SW 1271 (cell line): ENCODE measurements around the gene RNF212B.
A peak's percentile ranks its signal among the peaks of the same experiment; 100 is the strongest.

ENCODE experiments used
- DNase-seq, 2 experiments: peaks; one replicate each; lab custom pipeline; 2025; lab: John Stamatoyannopoulos, UW

RNF212B gene

DNA sequence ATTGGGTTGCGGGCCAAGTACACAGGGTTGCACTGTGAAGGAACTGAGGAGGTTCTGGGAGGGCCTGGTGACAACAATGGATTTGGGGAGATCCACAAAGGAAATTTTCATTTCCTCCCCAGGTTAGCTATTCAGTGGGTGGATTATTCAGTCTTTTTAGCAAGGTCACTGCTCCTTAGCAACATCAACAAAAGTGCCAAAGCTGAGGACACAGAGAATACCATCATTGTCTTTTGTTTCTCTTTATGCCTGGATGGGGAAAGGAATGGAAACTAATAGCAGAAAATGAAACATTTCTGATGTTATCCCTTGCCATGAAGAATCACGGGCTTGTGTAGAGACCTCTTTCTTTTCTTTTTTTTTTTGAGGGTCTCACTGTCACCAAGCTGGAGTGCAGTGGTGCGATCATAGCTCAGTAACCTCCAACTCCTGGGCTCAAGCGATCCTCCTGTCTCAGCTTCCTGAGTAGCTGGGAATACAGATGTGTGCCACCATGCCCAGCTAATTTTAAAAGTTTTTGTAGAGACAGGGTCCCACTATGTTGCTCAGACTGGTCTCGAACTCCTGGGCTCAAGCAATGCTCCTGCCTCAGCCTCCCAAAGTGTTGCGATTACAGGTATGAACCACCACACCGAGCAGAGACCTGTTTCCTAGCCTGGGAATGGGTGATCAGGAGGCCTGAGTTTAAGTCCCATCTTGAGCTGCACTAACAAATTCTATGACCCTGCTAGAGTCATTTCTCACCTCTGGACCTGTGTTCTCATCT lies 58.5 kb downstream of the RNF212B start:
- no peak for DNase-seq

DNA sequence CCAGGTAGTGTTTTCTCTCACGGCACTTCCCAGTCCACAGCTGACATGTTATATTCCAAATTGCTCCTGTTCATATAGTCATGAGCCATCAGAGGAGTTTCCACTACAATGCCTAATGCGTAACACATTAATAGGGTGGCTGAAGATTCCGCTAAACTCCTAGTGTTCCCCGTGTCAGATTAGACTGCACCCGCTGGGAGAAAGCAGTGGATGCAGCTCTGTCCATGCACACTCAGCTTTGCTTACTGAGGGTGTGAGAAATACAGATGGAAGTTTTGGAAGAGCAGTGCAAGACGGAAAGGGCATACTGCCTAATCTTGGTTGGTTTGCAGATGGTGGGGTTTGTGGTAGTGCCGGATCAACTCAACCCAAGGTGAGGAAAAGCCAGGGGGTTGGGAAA lies 59.4 kb downstream of the RNF212B start:
- DNase-seq: no peak

DNA sequence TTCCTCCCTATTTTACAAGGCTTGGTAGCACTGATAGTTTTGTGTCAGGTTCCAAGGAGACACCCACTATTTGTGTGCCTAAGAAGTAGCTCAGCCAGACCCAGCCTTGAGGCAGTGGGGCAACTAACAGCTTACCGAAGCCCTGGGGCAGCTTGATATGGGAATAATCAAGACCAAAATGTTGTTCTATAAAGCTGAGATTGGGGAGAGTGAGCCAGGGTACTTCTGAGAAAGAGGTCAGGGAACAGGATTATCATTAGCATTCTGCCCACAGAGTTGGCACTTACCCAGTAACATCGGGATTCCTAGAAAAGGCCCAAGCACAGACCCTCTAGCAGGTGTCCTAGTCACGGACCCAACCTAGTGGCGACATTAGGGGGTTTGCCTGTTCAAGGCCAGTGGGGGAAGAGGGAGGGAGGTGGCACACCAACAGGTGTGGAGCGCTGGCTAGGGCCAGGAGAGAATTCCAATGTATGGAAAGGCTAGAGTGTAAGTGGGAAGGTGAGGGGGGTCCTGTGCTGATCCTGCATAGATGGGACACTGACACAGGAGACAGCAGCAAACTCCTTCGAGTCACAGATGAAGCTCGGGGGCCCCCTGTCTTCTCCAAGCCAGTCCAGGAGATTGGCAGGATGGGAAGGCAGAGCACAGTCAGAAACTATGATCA lies 60.0 kb downstream of the RNF212B start:
- no peak for DNase-seq

DNA sequence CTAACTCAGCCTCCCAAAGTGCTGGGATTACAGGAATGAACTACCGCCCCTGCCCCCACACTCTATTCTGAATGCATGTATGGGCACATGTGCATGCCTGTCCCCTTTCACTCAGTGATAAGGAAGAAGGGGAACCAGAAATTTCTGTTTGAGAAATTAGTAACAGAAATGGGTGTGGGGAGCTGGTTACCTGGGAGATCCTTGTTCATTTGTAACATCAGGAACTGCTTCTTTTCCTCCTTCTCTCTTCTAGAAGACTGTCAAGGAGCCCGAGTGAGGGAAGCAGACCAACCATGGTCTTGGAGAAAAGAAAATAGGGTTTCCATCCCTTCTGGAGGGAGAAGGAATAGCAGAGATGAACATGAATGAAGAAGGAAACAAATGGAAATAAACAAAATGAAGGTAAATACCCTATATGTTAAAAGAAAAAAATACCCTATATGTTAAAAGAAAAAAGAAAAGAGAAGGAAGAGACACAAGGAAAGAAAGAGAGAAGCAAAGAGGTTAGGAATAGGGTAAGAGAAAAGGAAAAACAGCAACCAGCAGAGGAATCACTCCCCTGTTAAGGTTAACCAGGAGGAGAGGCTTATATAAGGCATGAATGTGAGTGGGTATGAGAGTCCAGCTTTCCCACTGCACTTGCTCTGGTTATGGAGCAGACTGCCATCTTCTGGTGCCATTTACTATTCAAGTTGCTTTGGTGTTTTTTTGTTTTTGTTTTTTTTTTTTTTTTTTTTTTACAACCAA lies 61.6 kb downstream of the RNF212B start:
- DNase-seq: peak in 1 of 2 experiments; percentile 62

DNA sequence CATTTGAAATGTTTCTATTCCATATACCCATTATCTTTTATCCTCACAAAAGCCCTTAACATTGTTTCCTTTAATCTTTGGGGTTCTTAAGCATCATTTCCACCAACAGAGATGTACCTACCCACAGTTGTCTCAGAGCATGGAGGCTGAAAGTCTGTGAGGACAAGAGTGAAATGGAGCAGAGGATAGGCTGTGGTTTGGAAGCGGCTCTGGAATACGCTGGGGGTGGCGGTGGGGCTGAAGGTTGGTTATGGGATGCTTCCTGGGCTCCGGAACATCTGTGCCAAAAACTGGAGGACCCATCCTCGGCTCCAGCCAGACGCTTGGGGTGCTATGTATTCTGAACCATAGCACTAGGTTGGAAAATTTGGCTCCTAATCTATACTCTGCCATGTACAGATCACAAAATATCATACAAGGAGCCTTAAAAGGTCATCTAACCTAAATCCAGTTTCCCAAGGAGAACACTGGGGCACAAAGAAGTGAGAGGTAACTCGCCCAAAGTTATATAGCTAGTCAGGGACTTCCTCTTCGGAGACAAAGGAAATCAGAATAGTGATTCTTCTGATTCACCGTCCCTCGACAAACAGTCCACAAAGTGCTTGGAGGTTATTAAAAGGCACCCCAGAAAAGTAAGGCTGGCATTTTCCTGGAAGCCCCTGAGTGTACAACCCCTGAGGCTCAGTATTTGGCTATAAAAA lies 62.4 kb downstream of the RNF212B start:
- no peak for DNase-seq

DNA sequence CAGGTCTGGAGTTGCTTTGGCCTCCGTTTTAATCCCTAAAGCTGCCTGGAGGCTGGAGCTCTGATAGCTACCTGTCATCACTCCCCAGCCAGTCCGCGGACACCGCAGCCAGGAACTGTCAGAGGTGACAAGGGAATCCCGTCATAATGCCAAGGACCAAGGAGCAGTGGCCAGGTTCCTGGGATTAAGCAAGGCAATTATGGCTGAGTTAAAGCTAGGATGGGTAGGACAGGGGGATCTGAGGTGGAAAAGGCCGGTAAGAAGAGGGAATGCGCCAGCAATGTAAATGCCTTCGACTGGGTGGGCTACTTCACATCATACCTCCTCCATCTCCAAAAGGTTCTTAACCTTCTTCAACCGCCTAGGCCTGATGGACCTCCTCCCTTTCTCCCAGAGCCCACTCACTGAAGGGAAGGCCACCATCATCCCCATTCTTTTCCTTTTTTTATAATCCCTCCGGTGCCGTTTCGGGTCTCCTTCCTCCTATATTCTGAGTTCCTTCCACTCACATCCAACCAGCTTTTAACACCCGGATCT lies 63.0 kb downstream of the RNF212B start:
- DNase-seq: no peak

DNA sequence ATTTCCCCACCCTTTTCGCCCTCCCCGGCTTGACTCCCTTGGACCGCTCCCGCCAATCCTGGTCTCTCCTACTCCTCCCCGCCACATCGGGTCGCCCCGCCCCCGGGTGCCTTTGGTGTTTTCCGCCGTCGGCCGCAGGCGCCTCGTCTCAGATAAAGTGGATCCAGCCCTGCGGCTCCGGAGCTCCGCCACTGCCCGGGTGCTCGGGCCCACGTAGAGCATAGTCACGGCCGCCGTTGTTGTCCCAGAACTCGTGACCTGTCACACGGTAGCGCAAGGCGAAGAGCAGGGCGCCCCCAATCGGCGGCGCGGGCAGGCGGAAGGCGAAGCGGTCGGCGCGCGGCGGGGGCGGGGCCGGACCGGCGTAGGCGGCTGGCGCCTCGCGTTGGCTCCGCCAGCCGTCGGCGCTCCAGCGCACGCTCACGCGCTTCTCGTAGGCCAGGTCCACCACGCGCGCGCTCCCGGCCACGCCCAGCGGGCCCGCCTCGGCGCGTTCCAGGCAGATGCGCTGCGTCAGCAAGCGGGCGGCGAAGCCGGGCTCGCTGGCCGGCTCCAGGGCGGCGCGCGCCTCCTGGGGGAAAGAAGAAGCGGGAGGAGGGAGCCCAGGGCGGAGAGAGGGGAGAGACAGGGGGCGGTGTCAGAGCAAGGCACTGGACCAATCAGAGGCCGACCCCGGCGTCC lies 63.7 kb downstream of the RNF212B start:
- DNase-seq: peak; percentile 88 to 97

DNA sequence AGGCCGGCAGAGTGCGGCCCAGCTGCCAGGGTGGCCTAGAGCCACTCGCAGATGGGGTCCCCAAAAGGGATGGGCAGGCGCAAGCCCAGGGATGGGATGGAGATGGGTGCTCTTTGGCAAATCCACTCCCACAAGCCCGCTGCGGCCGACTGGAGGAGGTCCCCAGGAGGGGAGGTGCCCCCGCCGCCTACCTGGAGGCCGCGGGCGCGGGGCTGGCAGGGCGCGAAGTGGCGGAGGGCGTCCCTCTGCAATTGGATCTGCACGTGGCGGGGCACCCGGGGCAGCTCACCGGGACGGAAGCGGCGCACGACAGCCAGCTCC lies 64.2 kb downstream of the RNF212B start:
- DNase-seq: no peak

DNA sequence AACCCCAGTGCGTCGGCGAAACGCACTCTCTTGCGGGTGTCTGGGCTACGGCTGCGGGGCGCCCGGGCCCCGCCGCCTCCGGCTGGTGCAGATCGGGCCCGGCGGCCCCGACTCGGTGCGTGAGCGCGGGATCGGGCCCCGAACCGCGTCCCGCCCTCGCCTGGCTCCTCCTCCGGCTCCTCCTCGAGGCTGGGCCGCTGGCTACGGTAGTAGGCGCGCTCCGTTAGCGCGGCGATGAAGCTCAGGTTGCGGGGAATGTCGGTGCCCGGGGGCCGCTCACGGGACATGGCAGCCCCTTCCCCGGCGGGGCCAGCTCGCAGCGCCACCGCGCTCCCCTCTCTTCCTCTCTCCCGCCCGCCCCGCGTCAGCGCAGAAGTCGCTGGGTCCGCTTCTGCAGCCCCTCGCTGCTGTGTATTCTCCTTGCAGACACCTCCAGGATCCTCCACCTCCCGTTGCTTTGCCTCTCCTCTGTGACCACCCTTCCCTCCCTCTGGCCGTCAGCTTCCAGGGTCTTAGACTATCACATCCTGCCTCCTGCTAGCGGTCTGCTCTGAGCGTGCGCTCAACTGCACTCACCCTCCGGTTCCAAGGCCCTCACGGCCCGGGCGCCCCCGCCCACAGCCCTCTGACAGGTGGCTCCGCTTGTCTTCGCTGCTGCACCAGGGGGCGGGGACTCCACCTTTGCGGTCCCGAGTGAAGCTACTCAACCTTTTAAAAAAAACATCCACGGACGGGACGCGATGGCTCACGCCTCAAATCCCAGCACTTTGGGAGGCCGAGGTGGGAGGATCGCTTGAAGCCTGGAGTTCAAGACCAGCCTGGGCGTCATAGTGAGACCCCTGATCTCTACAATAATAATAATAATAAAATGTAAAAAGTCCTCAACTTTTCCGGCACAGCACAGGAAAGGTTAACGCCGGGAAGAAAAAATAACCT lies 64.8 kb downstream of the RNF212B start, which contains the start of gene PPP1R3E:
TSS of gene PPP1R3E (minus strand) at position 570 of the 936 bp plus-strand sequence. CDS start at position 287, 283 bp downstream.
- DNase-seq: peak; percentile 31 to 48

DNA sequence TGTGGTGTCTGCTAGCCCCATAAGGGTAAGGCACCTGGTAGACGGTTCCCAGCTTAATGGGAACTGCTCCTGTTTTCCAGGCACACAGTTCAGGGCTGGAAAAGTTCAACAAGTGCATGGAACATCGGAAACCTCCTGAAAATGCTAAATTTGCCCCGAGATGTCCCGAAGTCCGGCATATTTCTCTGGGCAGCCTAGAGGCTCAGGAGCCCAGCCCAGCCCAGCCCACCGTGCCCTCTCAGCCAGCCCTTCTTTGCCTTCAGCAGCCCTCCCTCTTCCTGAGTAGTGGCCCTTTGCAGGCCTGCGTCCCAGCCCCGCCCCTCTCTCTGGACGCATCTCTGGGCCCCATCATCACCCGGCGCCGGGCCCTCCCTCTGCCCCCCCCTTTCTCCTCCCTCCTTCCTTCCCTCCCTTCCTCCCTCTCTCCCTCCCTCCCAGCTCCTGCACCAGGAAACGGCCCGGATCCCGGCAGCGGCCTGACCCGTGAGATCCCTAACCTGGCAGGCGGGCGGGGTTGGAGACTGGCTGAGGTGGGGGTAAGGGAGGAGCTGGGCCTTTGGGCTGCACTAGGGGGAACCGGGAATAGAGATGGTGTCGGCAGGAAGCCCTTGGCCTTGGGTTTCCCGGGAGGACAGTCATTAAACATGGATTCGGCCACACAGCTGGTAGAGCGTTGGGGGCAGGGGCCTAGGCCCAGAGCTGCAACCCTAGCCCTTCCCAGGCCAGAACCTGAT lies 68.8 kb downstream of the RNF212B start, which contains the start of gene BCL2L2:
TSS of gene BCL2L2 (plus strand) at position 422 of the 734 bp plus-strand sequence. CDS start 935 bp downstream, outside the sequence.
- peak; percentile 46 to 93 for DNase-seq

DNA sequence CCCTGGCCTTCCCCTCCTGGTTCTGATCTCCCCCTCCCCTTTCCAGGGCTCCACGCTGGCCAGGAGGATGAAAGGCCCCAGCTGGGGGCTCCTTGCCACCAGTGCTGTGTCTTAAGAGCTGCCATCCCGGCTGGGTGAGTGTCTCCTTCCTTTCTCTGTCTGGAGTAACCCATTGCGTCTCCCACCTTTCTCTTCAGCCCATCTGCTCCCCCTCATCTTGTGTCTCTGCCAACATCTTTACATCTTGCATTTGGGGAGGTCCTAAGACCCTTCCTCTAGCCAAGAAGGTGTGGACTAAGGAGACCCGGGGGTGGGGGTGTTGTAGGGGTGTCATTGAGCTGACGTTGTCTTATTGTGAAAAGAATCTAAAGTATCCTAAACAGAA lies 69.4 kb downstream of the RNF212B start:
- DNase-seq: no peak

DNA sequence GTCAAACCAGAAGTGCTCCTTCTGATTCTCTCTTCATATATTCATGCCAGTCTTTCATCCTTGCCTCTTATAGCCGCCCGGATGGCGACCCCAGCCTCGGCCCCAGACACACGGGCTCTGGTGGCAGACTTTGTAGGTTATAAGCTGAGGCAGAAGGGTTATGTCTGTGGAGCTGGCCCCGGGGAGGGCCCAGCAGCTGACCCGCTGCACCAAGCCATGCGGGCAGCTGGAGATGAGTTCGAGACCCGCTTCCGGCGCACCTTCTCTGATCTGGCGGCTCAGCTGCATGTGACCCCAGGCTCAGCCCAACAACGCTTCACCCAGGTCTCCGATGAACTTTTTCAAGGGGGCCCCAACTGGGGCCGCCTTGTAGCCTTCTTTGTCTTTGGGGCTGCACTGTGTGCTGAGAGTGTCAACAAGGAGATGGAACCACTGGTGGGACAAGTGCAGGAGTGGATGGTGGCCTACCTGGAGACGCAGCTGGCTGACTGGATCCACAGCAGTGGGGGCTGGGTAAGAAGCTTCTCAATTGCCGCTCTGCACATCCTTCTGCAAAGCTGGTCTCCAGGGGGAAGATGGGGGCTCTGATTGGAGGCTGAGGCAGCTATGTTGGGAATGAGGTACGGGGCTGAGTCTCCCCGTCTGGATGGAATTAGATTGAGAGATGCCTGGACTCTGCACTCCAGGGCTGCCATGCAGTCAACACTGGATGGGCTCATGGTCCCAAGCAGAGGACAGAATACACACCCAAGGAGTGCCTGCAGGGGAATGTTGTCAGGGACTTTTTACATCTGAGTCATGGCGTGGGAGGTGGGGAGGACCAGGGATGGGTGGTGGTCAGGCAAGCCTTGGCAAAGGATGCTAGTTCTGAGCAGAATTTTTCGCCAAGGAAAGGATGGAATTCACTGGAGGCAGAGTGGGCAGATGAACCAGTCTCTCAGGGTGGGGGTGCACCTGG lies 70.2 kb downstream of the RNF212B start:
- no peak for DNase-seq

DNA sequence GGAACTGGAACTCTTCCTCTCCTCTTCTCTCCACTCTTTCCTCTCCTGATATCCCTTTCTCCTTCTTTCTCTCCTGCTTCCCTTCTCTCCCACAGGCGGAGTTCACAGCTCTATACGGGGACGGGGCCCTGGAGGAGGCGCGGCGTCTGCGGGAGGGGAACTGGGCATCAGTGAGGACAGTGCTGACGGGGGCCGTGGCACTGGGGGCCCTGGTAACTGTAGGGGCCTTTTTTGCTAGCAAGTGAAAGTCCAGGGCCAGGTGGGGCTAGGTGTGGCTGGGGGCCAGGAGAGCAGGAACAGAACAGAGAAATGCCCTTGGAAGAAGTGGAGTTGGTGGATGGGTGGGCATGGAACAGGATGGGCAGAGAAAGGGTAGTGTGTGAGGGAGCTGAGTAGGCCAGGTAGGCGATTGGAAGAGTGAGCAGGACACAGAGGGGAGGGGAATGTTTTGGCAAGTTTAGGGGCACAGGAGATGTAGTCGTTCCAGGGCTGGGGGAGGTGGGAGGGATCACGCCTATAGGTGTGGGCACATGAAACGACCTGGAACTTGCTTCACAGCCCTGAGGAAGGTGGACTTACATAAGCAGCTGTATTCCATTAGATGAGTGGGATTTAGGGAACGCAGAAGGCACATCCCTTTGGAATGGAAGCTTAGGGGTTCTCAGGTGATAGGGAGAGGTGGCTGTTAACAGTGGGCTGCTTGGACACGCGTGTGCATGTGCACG lies 71.1 kb downstream of the RNF212B start:
- DNase-seq: no peak

DNA sequence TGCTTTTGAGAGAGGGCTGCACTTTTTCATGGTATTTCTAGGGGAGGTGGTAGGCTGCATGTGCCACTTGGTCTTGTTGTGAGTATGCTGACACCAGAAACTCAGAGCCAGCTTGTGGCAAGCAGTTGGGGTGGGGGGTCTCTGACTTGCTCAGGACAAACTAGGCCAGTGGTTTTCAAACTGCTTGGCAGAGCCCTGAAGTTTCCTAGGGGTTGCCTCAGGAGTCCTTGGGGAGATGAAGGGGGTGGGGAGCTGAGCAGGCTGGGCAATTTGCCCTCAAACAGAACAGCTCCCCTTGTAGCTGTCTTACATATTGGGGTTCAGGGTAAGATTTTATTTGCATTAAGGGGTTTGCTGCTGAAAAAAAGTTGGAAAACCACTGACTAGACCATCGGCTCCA lies 72.8 kb downstream of the RNF212B start:
- DNase-seq: no peak

DNA sequence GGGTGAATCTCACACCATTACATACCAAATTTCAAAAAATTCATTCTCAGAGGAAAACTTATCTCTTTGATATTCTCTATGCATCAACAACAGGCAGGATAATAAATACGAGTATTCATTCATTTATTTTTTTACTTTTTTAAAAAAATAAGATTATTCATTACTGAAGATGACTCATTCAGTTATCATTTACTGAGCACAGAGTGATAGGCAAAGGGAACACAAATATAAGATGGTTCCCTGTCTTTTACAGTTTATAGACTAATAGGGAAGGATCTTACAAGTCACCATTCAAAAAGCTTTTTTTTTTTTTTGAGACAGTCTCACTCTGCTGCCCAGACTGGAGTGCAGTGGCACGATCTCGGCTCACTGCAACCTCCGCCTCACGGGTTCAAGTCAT lies 78.6 kb downstream of the RNF212B start:
- no peak for DNase-seq

DNA sequence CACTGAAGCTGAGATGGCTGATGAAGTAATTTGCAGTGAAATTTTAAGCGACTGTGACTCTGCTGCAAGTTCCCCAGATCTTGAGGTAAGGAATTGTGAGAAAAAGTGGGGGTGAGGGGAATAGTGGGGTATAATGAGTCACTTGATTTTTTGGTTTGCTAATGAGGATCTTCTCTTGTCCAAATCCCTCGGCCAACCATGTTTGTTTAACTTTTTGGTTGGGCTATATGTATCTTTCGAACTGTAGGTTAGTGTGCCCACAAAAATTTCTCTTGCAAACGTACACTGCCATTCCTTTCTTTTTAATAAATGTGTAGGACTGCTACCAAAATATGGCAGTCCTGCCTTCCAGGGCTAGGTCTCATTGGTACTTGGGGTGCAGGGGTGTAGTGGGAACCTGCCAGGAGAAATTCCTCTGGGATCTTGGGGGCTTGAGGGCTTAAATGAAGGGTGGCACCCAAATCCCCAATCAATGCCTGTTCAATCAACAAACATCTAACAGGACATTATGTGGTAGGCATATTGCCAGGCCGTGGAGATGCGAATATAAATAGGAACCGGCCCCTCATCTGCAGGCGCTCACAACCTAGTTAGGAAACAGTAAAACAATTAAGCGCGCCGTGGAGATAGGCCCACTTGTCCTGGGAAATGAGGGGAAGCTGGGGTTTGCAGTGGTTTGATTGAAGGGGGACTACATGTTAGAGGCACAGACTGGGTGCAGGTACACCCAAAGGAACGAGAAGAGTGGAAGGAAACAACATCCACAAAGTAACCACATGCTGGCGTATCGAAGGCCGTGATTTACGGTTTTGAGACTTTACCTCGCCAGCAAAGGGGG lies 82.2 kb downstream of the RNF212B start:
- no peak for DNase-seq
